ENCODE measurements around the gene CHCHD3. TPM values are rescaled to one million over a fixed set of nuclear protein-coding genes. Genes with fewer than 3 reads are reported as not detected.

The CHCHD3 gene
- total and polyA plus RNA-seq, 4 donors = 25.5 to 37.8 (median 31.8) TPM

DNA sequence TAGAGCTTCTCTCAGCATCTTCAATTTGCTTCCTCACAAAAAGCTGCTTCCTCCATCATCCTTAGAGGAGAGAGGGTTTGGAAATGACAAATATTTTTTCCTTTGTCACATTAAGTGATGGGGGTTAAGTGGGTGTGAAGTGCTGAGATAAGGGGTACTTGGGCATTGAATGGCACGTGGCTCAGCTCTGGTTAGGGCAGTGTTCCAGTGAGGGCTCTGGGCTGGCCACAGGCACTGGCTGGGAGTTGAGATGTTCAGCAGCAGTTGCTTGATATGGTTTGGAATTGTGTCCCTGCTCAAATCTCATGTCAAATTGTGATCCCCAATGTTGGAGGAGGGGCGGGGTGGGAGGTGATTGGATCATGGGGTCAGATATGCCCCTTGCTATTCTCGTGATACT, 33.7 kb upstream of the CHCHD3 start (continued):
- TF ChIP-seq ZBTB33 (IDR thresholded peaks at IDR 0.05) (no peak), EGR1 (IDR thresholded peaks at IDR 0.05; ENCODE audit: low read depth in 2 of 2) (no peak), HNF4A (conservative IDR thresholded peaks at IDR 0.05) (no peak), JUND (IDR thresholded peaks at IDR 0.05) (no peak), HNF4G (IDR thresholded peaks at IDR 0.05) (no peak), SP1 (IDR thresholded peaks at IDR 0.05) (no peak), FOXA1 (IDR thresholded peaks at IDR 0.05) (no peak)

GRCh38 chr7:133114519-133114918, 32.6 kb upstream of the CHCHD3 start:
- no peaks in the 10 kb centered on the region for H3K36me3 ChIP-seq (ENCODE audit: control insufficient read depth in 4 of 4, insufficient read depth in 3 of 4, low read depth in 1 of 4, low read length in 3 of 4)
- H3K27me3 ChIP-seq (ENCODE audit: control insufficient read depth in 4 of 4, insufficient read depth in 4 of 4, low read length in 3 of 4) = peaks cover 0 to 9% (median 0%) of the 10 kb centered on the region in 4 donors
- no peak overlapping the region for H3K27ac ChIP-seq (ENCODE audit: low read depth in 1 of 2, low read length in 2 of 2)
- no peak overlapping the region for H3K9ac ChIP-seq (ENCODE audit: low read depth in 1 of 2, low read length in 2 of 2)
- WGBS = 70% methylated on average over 1 of the region's 1 CpG
- peaks cover 0 to 1% (median 0%) of the 10 kb centered on the region in 4 donors for H3K9me3 ChIP-seq (ENCODE audit: control insufficient read depth in 4 of 4, low read length in 3 of 4)
- TF ChIP-seq FOXA1 (IDR thresholded peaks at IDR 0.05) (no peak), EGR1 (IDR thresholded peaks at IDR 0.05; ENCODE audit: low read depth in 2 of 2) (no peak), NR2F2 (IDR thresholded peaks at IDR 0.05) (no peak)
- TF ChIP-seq, protein P1, sequence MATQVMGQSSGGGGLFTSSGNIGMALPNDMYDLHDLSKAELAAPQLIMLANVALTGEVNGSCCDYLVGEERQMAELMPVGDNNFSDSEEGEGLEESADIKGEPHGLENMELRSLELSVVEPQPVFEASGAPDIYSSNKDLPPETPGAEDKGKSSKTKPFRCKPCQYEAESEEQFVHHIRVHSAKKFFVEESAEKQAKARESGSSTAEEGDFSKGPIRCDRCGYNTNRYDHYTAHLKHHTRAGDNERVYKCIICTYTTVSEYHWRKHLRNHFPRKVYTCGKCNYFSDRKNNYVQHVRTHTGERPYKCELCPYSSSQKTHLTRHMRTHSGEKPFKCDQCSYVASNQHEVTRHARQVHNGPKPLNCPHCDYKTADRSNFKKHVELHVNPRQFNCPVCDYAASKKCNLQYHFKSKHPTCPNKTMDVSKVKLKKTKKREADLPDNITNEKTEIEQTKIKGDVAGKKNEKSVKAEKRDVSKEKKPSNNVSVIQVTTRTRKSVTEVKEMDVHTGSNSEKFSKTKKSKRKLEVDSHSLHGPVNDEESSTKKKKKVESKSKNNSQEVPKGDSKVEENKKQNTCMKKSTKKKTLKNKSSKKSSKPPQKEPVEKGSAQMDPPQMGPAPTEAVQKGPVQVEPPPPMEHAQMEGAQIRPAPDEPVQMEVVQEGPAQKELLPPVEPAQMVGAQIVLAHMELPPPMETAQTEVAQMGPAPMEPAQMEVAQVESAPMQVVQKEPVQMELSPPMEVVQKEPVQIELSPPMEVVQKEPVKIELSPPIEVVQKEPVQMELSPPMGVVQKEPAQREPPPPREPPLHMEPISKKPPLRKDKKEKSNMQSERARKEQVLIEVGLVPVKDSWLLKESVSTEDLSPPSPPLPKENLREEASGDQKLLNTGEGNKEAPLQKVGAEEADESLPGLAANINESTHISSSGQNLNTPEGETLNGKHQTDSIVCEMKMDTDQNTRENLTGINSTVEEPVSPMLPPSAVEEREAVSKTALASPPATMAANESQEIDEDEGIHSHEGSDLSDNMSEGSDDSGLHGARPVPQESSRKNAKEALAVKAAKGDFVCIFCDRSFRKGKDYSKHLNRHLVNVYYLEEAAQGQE (IDR thresholded peaks at IDR 0.05) = no peak
- DNase-seq (ENCODE audit: low spot score) = no peak
- H3K4me1 ChIP-seq (ENCODE audit: control insufficient read depth in 4 of 4, insufficient read depth in 4 of 4, low read length in 3 of 4) = no peaks in the 10 kb centered on the region
- H3K4me3 ChIP-seq (ENCODE audit: low read depth in 1 of 3, low read length in 3 of 3) = no peak overlapping the region

GRCh38 chr7:133112976-133113375, 31.1 kb upstream of the CHCHD3 start:
- H3K36me3 ChIP-seq (ENCODE audit: control insufficient read depth in 4 of 4, insufficient read depth in 3 of 4, low read depth in 1 of 4, low read length in 3 of 4) = no peaks in the 10 kb centered on the region
- H3K9ac ChIP-seq (ENCODE audit: low read depth in 1 of 2, low read length in 2 of 2) = no peak overlapping the region
- H3K4me1 ChIP-seq (ENCODE audit: control insufficient read depth in 4 of 4, insufficient read depth in 4 of 4, low read length in 3 of 4) = no peaks in the 10 kb centered on the region
- TF ChIP-seq MAX (IDR thresholded peaks at IDR 0.05) (no peak), TAF1 (conservative IDR thresholded peaks at IDR 0.05) (no peak), JUND (IDR thresholded peaks at IDR 0.05) (no peak), GABPA (IDR thresholded peaks at IDR 0.05 in 1 of 2, conservative IDR thresholded peaks at IDR 0.05 in 1 of 2) (no peak), RAD21 (IDR thresholded peaks at IDR 0.05) (no peak), ZBTB33 (IDR thresholded peaks at IDR 0.05) (no peak), SP1 (IDR thresholded peaks at IDR 0.05) (no peak), HNF4G (IDR thresholded peaks at IDR 0.05) (no peak), EGR1 (IDR thresholded peaks at IDR 0.05; ENCODE audit: low read depth in 2 of 2) (no peak), RXRA (IDR thresholded peaks at IDR 0.05) (no peak)
- TF ChIP-seq, protein P2, sequence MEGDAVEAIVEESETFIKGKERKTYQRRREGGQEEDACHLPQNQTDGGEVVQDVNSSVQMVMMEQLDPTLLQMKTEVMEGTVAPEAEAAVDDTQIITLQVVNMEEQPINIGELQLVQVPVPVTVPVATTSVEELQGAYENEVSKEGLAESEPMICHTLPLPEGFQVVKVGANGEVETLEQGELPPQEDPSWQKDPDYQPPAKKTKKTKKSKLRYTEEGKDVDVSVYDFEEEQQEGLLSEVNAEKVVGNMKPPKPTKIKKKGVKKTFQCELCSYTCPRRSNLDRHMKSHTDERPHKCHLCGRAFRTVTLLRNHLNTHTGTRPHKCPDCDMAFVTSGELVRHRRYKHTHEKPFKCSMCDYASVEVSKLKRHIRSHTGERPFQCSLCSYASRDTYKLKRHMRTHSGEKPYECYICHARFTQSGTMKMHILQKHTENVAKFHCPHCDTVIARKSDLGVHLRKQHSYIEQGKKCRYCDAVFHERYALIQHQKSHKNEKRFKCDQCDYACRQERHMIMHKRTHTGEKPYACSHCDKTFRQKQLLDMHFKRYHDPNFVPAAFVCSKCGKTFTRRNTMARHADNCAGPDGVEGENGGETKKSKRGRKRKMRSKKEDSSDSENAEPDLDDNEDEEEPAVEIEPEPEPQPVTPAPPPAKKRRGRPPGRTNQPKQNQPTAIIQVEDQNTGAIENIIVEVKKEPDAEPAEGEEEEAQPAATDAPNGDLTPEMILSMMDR (IDR thresholded peaks at IDR 0.05; ENCODE audit: low read depth, low read length, missing input control) = no peak
- H3K9me3 ChIP-seq (ENCODE audit: control insufficient read depth in 4 of 4, low read length in 3 of 4) = peaks cover 0 to 3% (median under 1%) of the 10 kb centered on the region in 4 donors
- DNase-seq (ENCODE audit: low spot score) = no peak
- H3K27ac ChIP-seq (ENCODE audit: low read depth in 1 of 2, low read length in 2 of 2) = no peak overlapping the region
- WGBS = 87% methylated on average over 2 of the region's 2 CpGs
- no peak overlapping the region for H3K4me3 ChIP-seq (ENCODE audit: low read depth in 1 of 3, low read length in 3 of 3)
- H3K27me3 ChIP-seq (ENCODE audit: control insufficient read depth in 4 of 4, insufficient read depth in 4 of 4, low read length in 3 of 4) = peaks cover 0 to 9% (median 0%) of the 10 kb centered on the region in 4 donors

Measured in liver (tissue), 9 donors.